NCI-H1105 treated with DMSO at 0.1 percent for 48 hours (cell line): ENCODE data around the gene SLCO3A1.
"Not testable (repeated sequence)": the region's sequence is repeated elsewhere in the genome, so short reads cannot be mapped to it uniquely, and the experiment has no call there.

Source experiments
- DNase-seq: peaks from one replicate; lab custom pipeline; 2025; lab: John Stamatoyannopoulos, UW

Gene SLCO3A1

DNA sequence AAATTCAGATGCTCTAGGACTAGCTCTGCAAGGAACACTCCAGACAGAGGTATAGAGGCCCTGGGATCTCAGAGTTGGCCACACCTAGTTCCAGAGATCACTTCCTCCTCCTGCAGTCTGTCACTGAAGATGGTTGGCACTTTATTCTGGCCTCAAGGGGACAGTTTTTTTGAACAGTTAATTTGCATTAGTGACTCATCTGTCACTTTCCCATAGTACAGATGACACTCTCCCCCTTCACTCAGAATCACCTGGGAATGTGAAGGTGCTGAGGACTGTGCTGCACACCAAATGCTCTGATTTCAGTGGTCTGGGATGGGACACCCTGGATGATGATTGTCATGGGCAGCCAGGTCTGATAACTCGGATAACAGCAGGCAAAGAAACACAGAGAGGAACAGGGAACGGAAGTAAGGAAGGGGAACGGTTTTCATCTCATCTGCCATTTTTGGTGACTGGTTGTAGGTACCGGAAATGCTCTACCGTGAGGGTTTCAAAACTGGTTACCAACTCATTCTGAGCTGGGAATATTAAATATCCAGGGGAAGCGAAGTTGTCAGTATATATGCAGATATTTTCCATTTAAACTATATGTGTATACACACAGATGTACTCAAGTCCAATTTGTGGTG lies 307.6 kb downstream of the SLCO3A1 start:
- DNase-seq, result no peak

DNA sequence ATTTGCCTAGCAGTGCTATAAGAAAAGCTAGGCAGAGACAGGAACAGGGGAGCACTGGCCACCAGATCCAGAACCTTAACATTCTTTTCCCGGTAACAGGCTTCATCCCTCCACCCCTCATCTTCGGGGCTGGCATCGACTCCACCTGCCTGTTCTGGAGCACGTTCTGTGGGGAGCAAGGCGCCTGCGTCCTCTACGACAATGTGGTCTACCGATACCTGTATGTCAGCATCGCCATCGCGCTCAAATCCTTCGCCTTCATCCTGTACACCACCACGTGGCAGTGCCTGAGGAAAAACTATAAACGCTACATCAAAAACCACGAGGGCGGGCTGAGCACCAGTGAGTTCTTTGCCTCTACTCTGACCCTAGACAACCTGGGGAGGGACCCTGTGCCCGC lies 309.1 kb downstream of the SLCO3A1 start:
- DNase-seq, result no peak

- DNase-seq, result no peak
These were observed 310.1 kb downstream of the SLCO3A1 start for GRCh38 chr15:92163641-92164040.

DNA sequence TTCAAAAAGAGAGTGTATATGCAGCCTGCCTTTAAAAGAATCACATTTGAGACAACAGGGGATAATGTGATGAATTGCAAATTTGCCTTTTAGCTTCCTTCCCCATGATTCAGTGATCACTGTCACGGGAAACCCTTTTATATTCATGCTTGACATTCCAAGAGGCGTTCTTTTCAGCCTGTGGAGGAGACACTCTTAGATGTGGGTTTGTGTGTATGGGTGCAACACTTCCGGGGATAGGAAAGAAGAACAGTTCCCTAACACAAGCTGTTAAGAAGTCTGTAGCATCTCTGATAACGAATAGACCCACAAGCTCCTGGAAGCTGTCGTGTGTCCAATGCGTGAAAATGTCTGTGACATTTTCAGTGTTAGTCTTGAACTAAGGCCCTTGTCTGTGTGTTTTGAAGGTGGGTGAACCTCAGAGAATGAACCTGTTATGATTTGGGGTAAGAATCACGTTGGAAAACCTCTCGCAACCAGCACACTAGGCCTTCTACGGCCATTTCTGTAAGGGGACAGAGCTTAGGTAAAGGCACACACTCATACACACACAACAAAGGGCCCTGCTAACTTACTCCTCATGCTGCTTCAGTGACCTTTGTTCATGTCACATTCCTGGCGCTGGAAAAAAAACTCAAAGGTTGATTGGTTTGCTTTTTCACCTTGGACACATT lies 311.0 kb downstream of the SLCO3A1 start:
- DNase-seq, result no peak

DNA sequence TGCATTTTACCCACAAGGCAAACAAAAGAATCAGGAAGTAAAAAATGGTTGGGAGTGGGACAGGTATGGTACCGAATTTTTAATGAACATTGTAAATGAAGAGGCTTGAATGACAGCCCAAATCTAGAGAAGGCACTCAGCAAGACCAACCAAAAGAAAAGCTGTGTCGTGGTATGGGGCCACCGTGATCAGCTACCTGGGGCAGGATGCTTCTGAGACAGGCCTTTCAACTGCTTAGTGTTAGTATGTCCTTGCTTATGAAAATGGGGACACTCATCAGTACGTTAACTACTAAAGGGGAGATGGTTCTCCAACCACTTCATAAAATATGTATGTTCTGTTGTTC lies 311.5 kb downstream of the SLCO3A1 start:
- no peak for DNase-seq

- DNase-seq, result no peak
These were observed 312.5 kb downstream of the SLCO3A1 start for GRCh38 chr15:92166029-92166428.

DNA sequence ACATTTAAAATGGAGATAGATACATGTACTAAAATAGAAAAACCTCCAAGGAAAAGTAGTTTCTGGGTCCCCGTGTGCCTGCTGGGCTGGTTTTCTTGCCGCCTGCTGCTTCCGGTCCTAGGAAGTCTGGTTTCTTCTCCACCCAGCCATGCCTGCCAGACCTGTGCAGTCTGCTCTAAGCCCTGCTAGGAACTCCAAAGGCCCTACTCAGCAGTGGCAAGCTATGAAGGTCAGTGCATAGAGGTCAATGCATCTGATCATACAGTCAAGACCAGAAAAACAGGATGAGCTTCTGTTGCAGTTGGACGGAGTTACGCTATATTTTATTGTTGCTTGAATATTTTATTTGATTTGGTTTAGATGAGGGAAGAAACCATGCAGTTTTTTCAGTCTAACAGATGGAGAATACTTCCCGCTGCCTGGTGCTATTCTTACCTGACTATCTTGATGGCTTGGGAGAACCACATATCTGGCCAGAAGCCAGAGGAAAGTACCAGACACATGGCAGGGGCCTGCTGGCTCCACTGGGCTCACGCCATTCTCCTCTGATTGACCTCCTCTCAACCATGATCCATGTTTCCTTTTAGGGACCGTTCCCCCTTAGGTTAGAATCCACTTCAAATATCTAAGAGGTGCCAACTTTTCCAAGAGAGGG lies 313.4 kb downstream of the SLCO3A1 start:
- DNase-seq, result no peak

- DNase-seq, result no peak
These were observed 313.9 kb downstream of the SLCO3A1 start for GRCh38 chr15:92167451-92167850.

- DNase-seq, result no peak
These were observed 314.7 kb downstream of the SLCO3A1 start for GRCh38 chr15:92168066-92168683.

GRCh38 chr15:92170897-92171296 lies 317.4 kb downstream of the SLCO3A1 start:
- DNase-seq, result no peak

- DNase-seq, result no peak
These were observed 325.4 kb downstream of the SLCO3A1 start for GRCh38 chr15:92178911-92179310.

DNA sequence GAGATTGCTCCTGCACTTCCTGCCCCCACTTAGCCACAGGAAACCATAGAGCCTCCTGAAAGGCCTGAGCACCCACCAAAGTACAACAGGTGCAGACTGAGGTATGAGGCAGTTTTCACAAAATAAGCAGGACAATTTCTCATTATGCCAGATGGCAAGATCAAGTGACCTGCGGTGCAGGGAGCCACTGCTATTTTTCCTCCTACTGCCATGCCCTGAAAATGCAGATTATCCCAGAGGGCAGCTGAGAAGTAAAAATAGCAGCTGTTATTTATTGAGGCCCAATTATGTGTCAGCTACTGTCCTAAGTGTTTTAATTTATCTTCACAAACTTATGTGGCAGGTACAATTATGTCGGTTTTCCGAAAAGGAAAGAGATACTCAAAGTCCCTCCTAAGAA lies 330.6 kb downstream of the SLCO3A1 start:
- DNase-seq, result no peak

- no peak for DNase-seq
These were observed 331.2 kb downstream of the SLCO3A1 start for GRCh38 chr15:92184679-92185230.

GRCh38 chr15:92187975-92188374 lies 334.5 kb downstream of the SLCO3A1 start:
- DNase-seq, result no peak

GRCh38 chr15:92189166-92189565 lies 335.7 kb downstream of the SLCO3A1 start:
- DNase-seq, result no peak

- DNase-seq, result no peak
These were observed 341.7 kb downstream of the SLCO3A1 start for GRCh38 chr15:92195241-92195640.

- no peak for DNase-seq
These were observed 342.8 kb downstream of the SLCO3A1 start for GRCh38 chr15:92196342-92196741.

DNA sequence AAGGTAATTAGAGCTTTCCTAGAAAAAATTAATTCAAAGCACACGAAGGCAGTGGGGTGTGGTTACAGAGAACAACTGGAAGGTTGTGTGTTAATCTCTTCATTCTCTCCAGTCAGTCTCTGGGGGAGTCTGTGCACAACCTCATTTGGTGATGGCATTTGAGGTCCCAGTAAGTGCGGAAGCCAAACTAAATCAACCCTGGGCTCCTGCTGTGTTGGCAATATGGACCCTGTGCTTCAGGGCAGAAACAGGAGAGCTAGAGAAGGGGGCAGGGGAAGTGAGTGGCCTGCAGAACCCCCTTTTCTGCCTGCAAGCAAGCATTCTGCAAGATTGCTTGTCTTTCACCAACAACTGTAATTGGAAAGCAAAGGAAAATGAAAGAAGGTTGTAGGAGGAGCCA lies 344.2 kb downstream of the SLCO3A1 start:
- no peak for DNase-seq

DNA sequence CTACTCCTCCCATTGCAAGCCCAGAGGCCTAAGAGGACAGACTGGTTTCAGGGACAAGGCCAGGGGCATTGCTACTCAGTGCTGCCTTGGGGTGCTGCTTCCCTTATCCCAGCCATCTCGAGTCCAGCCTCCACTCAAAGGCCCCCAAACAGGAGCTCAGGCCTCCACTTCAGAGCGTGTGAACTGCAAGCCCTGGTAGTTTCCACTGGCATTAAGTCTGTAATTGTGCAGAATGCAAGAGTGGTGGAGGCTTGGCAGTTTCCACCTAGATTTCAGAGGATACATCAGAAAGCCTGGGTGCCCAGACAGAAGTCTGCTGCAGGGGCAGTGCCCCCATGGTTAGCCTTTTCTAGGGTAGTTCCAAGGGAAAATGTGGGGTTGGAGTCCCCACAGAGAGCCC lies 347.4 kb downstream of the SLCO3A1 start:
- DNase-seq, result no peak

DNA sequence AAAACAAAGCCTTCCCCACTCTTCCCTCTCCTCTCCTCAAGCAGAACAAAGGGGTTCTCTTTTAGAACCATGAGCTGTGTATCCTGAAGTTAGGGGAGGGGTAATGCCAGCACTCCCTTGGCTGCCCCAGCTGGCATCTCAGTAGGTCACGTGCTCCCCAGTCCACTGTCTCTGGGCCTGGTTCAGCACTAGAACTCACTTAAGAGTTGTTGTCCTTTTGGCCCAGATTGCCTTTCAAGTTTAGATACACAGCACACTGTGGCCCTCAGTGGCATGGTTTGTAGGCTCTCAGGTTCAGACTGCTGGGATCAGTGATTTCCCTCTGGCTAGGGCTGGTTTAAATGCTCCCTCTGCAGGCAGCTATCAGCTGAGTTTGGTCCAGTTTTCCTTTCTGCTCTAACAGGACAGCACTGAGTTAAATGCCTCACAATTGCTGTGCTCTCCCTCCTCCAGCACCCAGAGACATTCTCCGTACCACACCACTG lies 351.8 kb downstream of the SLCO3A1 start:
- no peak for DNase-seq

DNA sequence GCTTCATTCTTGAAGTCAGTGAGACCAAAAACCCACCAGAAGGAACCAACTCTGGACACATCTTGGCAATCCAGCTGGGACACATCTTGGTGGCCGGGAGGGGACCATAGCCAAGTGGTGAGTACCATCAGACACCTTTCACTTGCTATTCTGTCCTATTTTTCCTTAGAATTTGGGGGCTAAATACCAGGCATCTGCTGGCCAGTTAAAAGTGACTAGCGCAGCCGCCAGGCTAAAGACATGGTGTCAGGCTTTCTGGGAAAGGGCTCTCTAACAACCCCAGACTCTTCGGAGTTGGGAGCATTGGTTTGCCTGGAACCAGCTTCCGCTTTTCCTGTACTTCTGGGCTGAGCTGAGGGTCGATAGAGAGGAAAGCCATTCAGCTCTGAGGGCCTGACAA lies 354.1 kb downstream of the SLCO3A1 start:
- not testable (repeated sequence) for DNase-seq
